KOPT-K1 (cell line): ENCODE measurements around the gene UBQLNL.

Experiments
- H3K27ac ChIP-seq: fragments of 200-600 bp; sonication (generic); 2 replicates; pipeline ENCODE4 v1.5.1; 2016; ENCODE audit warnings: antibody characterized with exemption, mild to moderate bottlenecking, low read depth, low read length; ENCODE audit not compliant: poor library complexity, severe bottlenecking
- H3K36me3 ChIP-seq: fragments of 200-600 bp; sonication (generic); 2 replicates; pipeline ENCODE4 v1.5.1; 2017; ENCODE audit warnings: antibody characterized with exemption, mild to moderate bottlenecking, low read length, moderate library complexity; ENCODE audit not compliant: insufficient read depth
- H3K9me3 ChIP-seq: fragments of 200-600 bp; sonication (generic); 2 replicates; pipeline ENCODE4 v1.5.1; 2017; ENCODE audit warnings: antibody characterized with exemption, low read length, mild to moderate bottlenecking; ENCODE audit not compliant: insufficient read depth, poor library complexity, severe bottlenecking

The UBQLNL gene

DNA sequence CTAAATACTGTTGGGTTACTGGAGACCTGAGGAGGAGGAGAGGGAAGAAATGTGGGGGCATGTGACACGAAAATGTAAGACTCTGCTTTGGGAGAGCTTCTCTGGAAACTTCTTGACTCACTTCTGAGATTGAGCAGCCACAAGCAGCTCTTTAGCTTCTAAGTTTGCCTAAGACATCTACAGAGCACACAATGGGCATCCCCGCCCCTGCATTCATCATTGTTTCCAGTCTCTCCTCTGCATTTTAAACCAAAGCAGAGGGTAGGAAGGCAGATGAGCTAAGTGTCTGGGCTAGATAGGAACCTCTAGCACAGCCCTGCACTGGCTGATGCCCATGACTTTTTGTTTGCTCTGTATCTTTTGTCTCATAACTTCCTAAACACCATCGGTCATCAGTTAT lies 30.1 kb downstream of the UBQLNL start:
- Histone ChIP-seq H3K36me3 (no peaks in the 10 kb centered on the region), H3K27ac (no peak overlapping the region), H3K9me3 (no peaks in the 10 kb centered on the region)

DNA sequence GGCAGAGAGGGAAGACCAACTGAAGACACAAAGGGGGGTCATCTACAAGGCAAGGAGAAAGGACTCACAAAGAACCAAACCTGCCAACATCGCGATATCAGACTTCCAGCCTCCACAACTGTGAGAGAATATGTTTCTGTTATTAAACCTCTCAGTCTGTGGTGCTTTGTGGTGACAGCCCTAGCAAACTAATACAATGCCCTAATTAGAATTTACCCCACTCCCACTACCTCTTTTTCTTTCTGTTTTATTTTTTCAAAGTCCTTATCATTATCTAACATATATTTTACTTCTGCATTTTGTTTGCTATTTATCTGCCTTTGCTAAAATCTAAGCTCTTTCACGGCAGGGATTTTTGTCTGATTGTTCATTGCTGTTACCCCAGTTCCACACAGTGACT lies 30.5 kb downstream of the UBQLNL start:
- no peak overlapping the region for H3K27ac ChIP-seq
- no peaks in the 10 kb centered on the region for H3K36me3 ChIP-seq
- no peaks in the 10 kb centered on the region for H3K9me3 ChIP-seq

- H3K9me3 ChIP-seq, result no peaks in the 10 kb centered on the region
- no peaks in the 10 kb centered on the region for H3K36me3 ChIP-seq
- H3K27ac ChIP-seq, result no peak overlapping the region
Observed at GRCh38 chr11:5476186-5476819, 40.2 kb downstream of the UBQLNL start.

GRCh38 chr11:5473921-5474320 lies 42.6 kb downstream of the UBQLNL start:
- no peak overlapping the region for H3K27ac ChIP-seq
- H3K36me3 ChIP-seq, result no peaks in the 10 kb centered on the region
- H3K9me3 ChIP-seq, result no peaks in the 10 kb centered on the region

DNA sequence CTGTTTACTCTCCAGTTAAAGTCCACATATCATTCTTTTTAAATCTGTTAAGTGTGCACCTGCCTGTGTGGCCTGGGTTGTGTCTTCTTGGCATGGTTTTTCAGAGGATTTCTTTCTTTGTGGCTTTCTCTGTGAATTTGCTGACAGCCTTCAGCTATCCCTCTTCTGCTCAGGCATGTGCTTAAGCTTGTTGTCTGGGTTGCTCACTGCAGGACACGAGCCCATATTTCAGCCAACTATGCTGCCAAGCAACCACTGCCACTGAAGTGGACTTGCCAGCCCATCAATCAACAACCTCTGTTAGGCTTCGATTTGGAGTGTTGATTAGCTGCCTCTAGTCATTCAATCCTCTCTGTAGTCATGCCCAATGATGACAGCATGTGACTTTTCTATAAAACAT lies 49.0 kb downstream of the UBQLNL start:
- H3K27ac ChIP-seq, result no peak overlapping the region
- H3K36me3 ChIP-seq, result no peaks in the 10 kb centered on the region
- H3K9me3 ChIP-seq, result no peaks in the 10 kb centered on the region
